WTC11 (cell line): ENCODE data around the gene TUBB2B. TPM values are rescaled to one million over a fixed set of nuclear protein-coding genes. Genes with fewer than 3 reads are reported as not detected.

Experiments
- ATAC-seq: fragments of 200-7000 bp; cut with Tn5 transposase; 2 replicates; pipeline ENCODE4 v1.10.0; 2021; ENCODE audit warnings: mild to moderate bottlenecking, moderate library complexity
- CTCF ChIA-PET: fragments of 300-600 bp; sonication (Branson Sonifier 250); formaldehyde crosslinking; loops from one replicate; lab custom pipeline; 2021; ENCODE audit warnings: antibody characterized with exemption; lab: Charles Lee
- POLR2A ChIA-PET: fragments of 350-600 bp; sonication (Branson Sonifier 250); formaldehyde crosslinking; loops from one replicate; lab custom pipeline; 2021; ENCODE audit warnings: antibody characterized with exemption; lab: Charles Lee
- DNase-seq: peaks from one replicate; pipeline ENCODE4 v3.0.0; 2021; ENCODE audit warnings: low spot score
- H3K27ac Mint-ChIP-seq: 2 replicates; pipeline ENCODE4 v1.8.0; 2021; ENCODE audit warnings: mixed read lengths
- H3K27me3 Mint-ChIP-seq: 2 replicates; pipeline ENCODE4 v1.8.0; 2021; ENCODE audit warnings: low read depth, mild to moderate bottlenecking, moderate library complexity, mixed read lengths
- H3K36me3 Mint-ChIP-seq: 2 replicates; pipeline ENCODE4 v1.8.0; 2021; ENCODE audit warnings: mixed read lengths
- H3K4me1 Mint-ChIP-seq: 2 replicates; pipeline ENCODE4 v1.8.0; 2022; ENCODE audit warnings: mixed read lengths
- H3K4me3 Mint-ChIP-seq: 2 replicates; pipeline ENCODE4 v1.8.0; 2021; ENCODE audit warnings: mild to moderate bottlenecking, moderate library complexity, mixed read lengths
- H3K9me3 Mint-ChIP-seq: 2 replicates; pipeline ENCODE4 v1.8.0; 2021; ENCODE audit warnings: mixed read lengths
- ATF1 ChIP-seq: sonication (generic); formaldehyde crosslinking; IDR thresholded peaks from 2 replicates; pipeline ENCODE4 v1.8.1; 2023; ENCODE audit warnings: mild to moderate bottlenecking, moderate library complexity, missing genetic modification reagents
- CTCF ChIP-seq: fragments of 200-600 bp; IDR thresholded peaks from 2 replicates; pipeline ENCODE4 v1.8.0; 2022; ENCODE audit warnings: antibody characterized with exemption
- ETV6 ChIP-seq: sonication (generic); formaldehyde crosslinking; IDR thresholded peaks from 2 replicates; pipeline ENCODE4 v1.8.1; 2022; ENCODE audit warnings: mild to moderate bottlenecking, missing genetic modification reagents
- FOXP1 ChIP-seq: sonication (generic); formaldehyde crosslinking; IDR thresholded peaks from 2 replicates; pipeline ENCODE4 v1.8.0; 2022; ENCODE audit warnings: missing genetic modification reagents, mild to moderate bottlenecking, moderate library complexity, borderline replicate concordance
- FOXP4 ChIP-seq: sonication (generic); formaldehyde crosslinking; IDR thresholded peaks from 2 replicates; pipeline ENCODE4 v1.8.0; 2022; ENCODE audit warnings: mild to moderate bottlenecking, missing genetic modification reagents
- JUN ChIP-seq: sonication (generic); formaldehyde crosslinking; IDR thresholded peaks from 2 replicates; pipeline ENCODE4 v1.8.0; 2023; ENCODE audit warnings: mild to moderate bottlenecking, missing genetic modification reagents
- MAX ChIP-seq: sonication (generic); formaldehyde crosslinking; IDR thresholded peaks from 2 replicates; pipeline ENCODE4 v1.8.0; 2022; ENCODE audit warnings: mild to moderate bottlenecking, missing genetic modification reagents
- MLX ChIP-seq: sonication (generic); formaldehyde crosslinking; IDR thresholded peaks from 2 replicates; pipeline ENCODE4 v1.8.1; 2023; ENCODE audit warnings: mild to moderate bottlenecking, missing genetic modification reagents, moderate library complexity
- MYBL2 ChIP-seq: sonication (generic); formaldehyde crosslinking; IDR thresholded peaks from 2 replicates; pipeline ENCODE4 v1.8.1; 2023; ENCODE audit warnings: mild to moderate bottlenecking, moderate library complexity, missing genetic modification reagents
- NR3C1 ChIP-seq: sonication (generic); formaldehyde crosslinking; conservative IDR thresholded peaks from 2 replicates; pipeline ENCODE4 v1.8.1; 2023; ENCODE audit warnings: low read depth, mild to moderate bottlenecking, missing genetic modification reagents
- OVOL2 ChIP-seq: fragments of 250-450 bp; sonication (Bioruptor Pico); IDR thresholded peaks from 2 replicates; pipeline ENCODE4 v1.9.0; 2021; ENCODE audit warnings: mild to moderate bottlenecking, borderline replicate concordance
- RORB ChIP-seq: fragments of 250-450 bp; sonication (Bioruptor Pico); IDR thresholded peaks from 2 replicates; pipeline ENCODE4 v1.9.0; 2021; ENCODE audit warnings: mild to moderate bottlenecking
- SP1 ChIP-seq: sonication (generic); formaldehyde crosslinking; conservative IDR thresholded peaks from 2 replicates; pipeline ENCODE4 v1.8.1; 2022; ENCODE audit warnings: missing genetic modification reagents
- TCF7 ChIP-seq: sonication (generic); formaldehyde crosslinking; IDR thresholded peaks from 2 replicates; pipeline ENCODE4 v1.8.0; 2022; ENCODE audit warnings: mild to moderate bottlenecking, low read depth, missing genetic modification reagents, moderate library complexity
- TEAD4 ChIP-seq: sonication (generic); formaldehyde crosslinking; IDR thresholded peaks from 2 replicates; pipeline ENCODE4 v1.8.0; 2022; ENCODE audit warnings: mild to moderate bottlenecking, missing genetic modification reagents
- ZNF219 ChIP-seq: sonication (generic); formaldehyde crosslinking; IDR thresholded peaks from 2 replicates; pipeline ENCODE4 v1.8.0; 2023; ENCODE audit warnings: missing genetic modification reagents, mild to moderate bottlenecking, borderline replicate concordance
- ZNF396 ChIP-seq: fragments of 250-450 bp; sonication (Bioruptor Pico); IDR thresholded peaks from 2 replicates; pipeline ENCODE4 v1.8.0; 2021; ENCODE audit warnings: mild to moderate bottlenecking, moderate library complexity, borderline replicate concordance
- ZNF423 ChIP-seq: fragments of 250-450 bp; sonication (Bioruptor Pico); IDR thresholded peaks from 2 replicates; pipeline ENCODE4 v2.1.2; 2022; ENCODE audit warnings: mild to moderate bottlenecking, moderate library complexity
- ZSCAN18 ChIP-seq: fragments of 250-450 bp; sonication (Bioruptor Pico); IDR thresholded peaks from 2 replicates; pipeline ENCODE4 v2.1.2; 2022; ENCODE audit warnings: mild to moderate bottlenecking, moderate library complexity
- total RNA-seq: library from RNA; stranded (reverse); gene quantifications from 3 replicates; pipeline ENCODE4 v1.2.3, GENCODE V29; 2021
- TF ChIP-seq, protein P1 (sequence below): sonication (generic); formaldehyde crosslinking; IDR thresholded peaks from 2 replicates; pipeline ENCODE4 v1.8.0; 2022; ENCODE audit warnings: missing genetic modification reagents

The TUBB2B gene
- total RNA-seq, 1 experiment from 2014 or later, result 591 TPM

- no peak for TF ChIP-seq ATF1 (CRISPR knock-in tag)
- TF ChIP-seq OVOL2, result no peak
These were observed 14.1 kb downstream of the TUBB2B start (continued) for GRCh38 chr6:3213334-3213695.

- ATAC-seq (no peak), DNase-seq (no peak)
- CTCF ChIA-PET, result interaction anchor here (1.5 to 1.6 kb wide), 2 partner anchors 18 to 50 kb away, joined by 3 to 5 read pairs; no protein-coding TSS in a partner anchor
- Mint-ChIP-seq H3K4me1 (peaks cover 19% of the 10 kb centered on the region), H3K27ac (no peak overlapping the region), H3K27me3 (no peaks in the 10 kb centered on the region), H3K36me3 (no peaks in the 10 kb centered on the region), H3K9me3 (no peaks in the 10 kb centered on the region), H3K4me3 (no peak overlapping the region)
- TF ChIP-seq ZNF219 (CRISPR knock-in tag) (no peak), JUN (CRISPR knock-in tag) (no peak), CTCF (no peak), SP1 (CRISPR knock-in tag) (no peak), TEAD4 (no peak), ZNF423 (CRISPR knock-in tag) (no peak)
- TF ChIP-seq, protein P1, sequence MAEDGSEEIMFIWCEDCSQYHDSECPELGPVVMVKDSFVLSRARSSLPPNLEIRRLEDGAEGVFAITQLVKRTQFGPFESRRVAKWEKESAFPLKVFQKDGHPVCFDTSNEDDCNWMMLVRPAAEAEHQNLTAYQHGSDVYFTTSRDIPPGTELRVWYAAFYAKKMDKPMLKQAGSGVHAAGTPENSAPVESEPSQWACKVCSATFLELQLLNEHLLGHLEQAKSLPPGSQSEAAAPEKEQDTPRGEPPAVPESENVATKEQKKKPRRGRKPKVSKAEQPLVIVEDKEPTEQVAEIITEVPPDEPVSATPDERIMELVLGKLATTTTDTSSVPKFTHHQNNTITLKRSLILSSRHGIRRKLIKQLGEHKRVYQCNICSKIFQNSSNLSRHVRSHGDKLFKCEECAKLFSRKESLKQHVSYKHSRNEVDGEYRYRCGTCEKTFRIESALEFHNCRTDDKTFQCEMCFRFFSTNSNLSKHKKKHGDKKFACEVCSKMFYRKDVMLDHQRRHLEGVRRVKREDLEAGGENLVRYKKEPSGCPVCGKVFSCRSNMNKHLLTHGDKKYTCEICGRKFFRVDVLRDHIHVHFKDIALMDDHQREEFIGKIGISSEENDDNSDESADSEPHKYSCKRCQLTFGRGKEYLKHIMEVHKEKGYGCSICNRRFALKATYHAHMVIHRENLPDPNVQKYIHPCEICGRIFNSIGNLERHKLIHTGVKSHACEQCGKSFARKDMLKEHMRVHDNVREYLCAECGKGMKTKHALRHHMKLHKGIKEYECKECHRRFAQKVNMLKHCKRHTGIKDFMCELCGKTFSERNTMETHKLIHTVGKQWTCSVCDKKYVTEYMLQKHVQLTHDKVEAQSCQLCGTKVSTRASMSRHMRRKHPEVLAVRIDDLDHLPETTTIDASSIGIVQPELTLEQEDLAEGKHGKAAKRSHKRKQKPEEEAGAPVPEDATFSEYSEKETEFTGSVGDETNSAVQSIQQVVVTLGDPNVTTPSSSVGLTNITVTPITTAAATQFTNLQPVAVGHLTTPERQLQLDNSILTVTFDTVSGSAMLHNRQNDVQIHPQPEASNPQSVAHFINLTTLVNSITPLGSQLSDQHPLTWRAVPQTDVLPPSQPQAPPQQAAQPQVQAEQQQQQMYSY (CRISPR knock-in tag), result no peak
- POLR2A ChIA-PET, result no interaction called here
These were observed 15.2 kb downstream of the TUBB2B start for GRCh38 chr6:3212261-3212660.

DNA sequence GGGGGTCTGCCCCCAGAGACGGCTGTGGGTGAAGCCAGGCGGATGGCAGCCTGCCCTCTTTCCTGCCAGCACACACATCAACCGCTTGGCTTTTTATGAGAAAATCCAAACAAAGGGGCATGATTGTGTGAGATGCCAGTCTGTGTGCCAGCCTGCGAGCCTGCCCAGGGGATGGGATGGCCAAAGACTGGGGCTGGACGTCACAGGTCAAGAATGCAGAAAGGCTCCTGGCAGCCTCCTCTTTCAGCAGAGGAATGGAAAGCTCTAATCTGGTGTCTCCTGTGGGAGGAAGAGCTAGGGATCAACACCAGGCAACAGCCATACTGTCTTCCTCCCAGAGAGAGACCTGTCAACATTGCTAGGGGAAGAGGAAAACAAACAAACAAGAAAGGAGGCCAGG lies 15.8 kb downstream of the TUBB2B start:
- Mint-ChIP-seq H3K27ac (no peak overlapping the region), H3K4me1 (peaks cover 21% of the 10 kb centered on the region), H3K9me3 (no peaks in the 10 kb centered on the region), H3K4me3 (no peak overlapping the region), H3K36me3 (no peaks in the 10 kb centered on the region), H3K27me3 (no peaks in the 10 kb centered on the region)
- no peak for TF ChIP-seq ZNF396 (CRISPR knock-in tag)
- no peak for TF ChIP-seq FOXP1 (CRISPR knock-in tag)
- no peak for TF ChIP-seq MAX (CRISPR knock-in tag)
- no peak for TF ChIP-seq ETV6 (CRISPR knock-in tag)
- no peak for TF ChIP-seq MLX (CRISPR knock-in tag)
- no peak for TF ChIP-seq MYBL2 (CRISPR knock-in tag)
- ATAC-seq, result no peak
- DNase-seq, result no peak
- ChIA-PET POLR2A (no interaction called here), CTCF (interaction anchor here (1.5 to 1.6 kb wide), 2 partner anchors 18 to 49 kb away, joined by 3 to 5 read pairs; no protein-coding TSS in a partner anchor)

DNA sequence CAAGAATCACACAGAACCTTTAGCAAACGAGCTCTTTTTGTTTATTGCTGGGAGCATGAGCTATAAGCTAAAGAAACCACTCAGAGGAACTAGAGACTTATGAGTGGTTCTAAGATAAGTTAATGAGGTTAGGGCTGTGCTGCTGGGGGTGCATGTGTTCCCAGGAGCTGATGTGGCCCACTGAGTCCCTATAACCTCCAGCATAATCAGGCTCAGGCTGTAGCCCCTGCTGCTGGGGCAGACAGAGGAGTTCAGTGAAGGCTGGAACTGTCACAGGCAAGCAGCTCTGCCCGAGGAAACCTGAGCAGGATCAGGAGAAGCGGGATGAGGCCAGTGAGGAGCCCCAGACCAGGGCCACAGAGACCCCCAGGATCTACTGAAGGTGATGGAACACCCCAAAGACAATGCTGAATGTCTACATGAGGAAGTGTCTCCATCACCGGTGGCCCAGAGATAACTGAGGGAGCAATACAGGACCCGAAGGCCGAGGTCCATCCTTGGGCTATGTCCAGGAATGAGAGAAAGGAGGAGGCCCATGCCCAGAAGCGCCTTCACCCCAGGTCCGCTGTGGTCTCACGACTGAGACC lies 17.3 kb downstream of the TUBB2B start:
- H3K27ac Mint-ChIP-seq, result no peak overlapping the region
- no peaks in the 10 kb centered on the region for H3K27me3 Mint-ChIP-seq
- no peak for TF ChIP-seq FOXP4
- TF ChIP-seq NR3C1 (CRISPR knock-in tag), result no peak
- no peak for TF ChIP-seq ZSCAN18 (CRISPR knock-in tag)
- no peak for TF ChIP-seq RORB (CRISPR knock-in tag)
- no peak for TF ChIP-seq TCF7 (CRISPR knock-in tag)
- H3K9me3 Mint-ChIP-seq, result no peaks in the 10 kb centered on the region
- CTCF ChIA-PET, result interaction anchor here (1.6 to 3.2 kb wide), 6 partner anchors 16 to 88 kb away, joined by 3 to 23 read pairs (median 12); partner anchors contain the start of gene TUBB2A
- POLR2A ChIA-PET, result interaction anchor here (1.6 kb wide), 1 partner anchor 21 kb away, joined by 4 read pairs; no protein-coding TSS in a partner anchor
- DNase-seq (no peak), ATAC-seq (no peak)
- peaks cover 27% of the 10 kb centered on the region for H3K4me1 Mint-ChIP-seq
- no peak overlapping the region for H3K4me3 Mint-ChIP-seq
- no peaks in the 10 kb centered on the region for H3K36me3 Mint-ChIP-seq
